Mucosa of descending colon (tissue), 3 donors: ENCODE results near the gene LOXL3. TPM values are rescaled to one million over a fixed set of nuclear protein-coding genes. Genes with fewer than 3 reads are reported as not detected.

Experiments used
- ATAC-seq: fragments of 200-7000 bp; cut with Tn5 transposase; one replicate; pipeline ENCODE4 v1.9.1; 2020; ENCODE audit warnings: mild to moderate bottlenecking, moderate library complexity
- DNase-seq, 3 donors: peaks; one replicate each; pipeline ENCODE4 v3.0.0-alpha.2; 2020
- H3K36me3 ChIP-seq: fragments of 200-600 bp; one replicate; pipeline ENCODE4 v1.8.0; 2021; ENCODE audit warnings: low read depth, mild to moderate bottlenecking
- H3K4me1 ChIP-seq: fragments of 200-600 bp; one replicate; pipeline ENCODE4 v1.8.0; 2021; ENCODE audit warnings: low read depth, mild to moderate bottlenecking
- H3K4me3 ChIP-seq: fragments of 200-600 bp; one replicate; pipeline ENCODE4 v1.8.0; 2021; ENCODE audit warnings: mild to moderate bottlenecking
- H3K9me3 ChIP-seq: fragments of 200-600 bp; one replicate; pipeline ENCODE4 v1.8.0; 2021; ENCODE audit warnings: mild to moderate bottlenecking
- CTCF ChIP-seq: fragments of 200-600 bp; IDR thresholded peaks from one replicate; pipeline ENCODE4 v1.8.0; 2022; ENCODE audit warnings: antibody characterized with exemption, mild to moderate bottlenecking
- intact Hi-C, 2 donors: fragments of 100-400 bp; cut with DNase I in 1 of 2; cut with micrococcal nuclease in 1 of 2; formaldehyde crosslinking; loops; one replicate each; pipeline versions ENCODE4 v1.11.0 to v1.11.1; 2022; cut with DNase I, micrococcal nuclease
- total RNA-seq, 3 donors: library from RNA; stranded (reverse); fragmentation: NEBNext Ultra II Directional in 2 of 3; extraction: Animal tissue kit (Norgen Biotek cat#: 25700) in 2 of 3; gene quantifications; one replicate each; pipeline versions ENCODE4 v1.2.1 to v1.2.4, GENCODE V29; 2021 to 2023
- donor health status: DM: no; HTN: no; CAD: no; lungs with moderate emphysema.
- donor health status: DM: no; HTN: no; CAD: no.
- donor health status: DM: no; HTN: yes; CAD: no.

LOXL3 gene
- total RNA-seq, 3 donors from 2014 or later = 2.2 to 6.9 (median 4.4) TPM

DNA sequence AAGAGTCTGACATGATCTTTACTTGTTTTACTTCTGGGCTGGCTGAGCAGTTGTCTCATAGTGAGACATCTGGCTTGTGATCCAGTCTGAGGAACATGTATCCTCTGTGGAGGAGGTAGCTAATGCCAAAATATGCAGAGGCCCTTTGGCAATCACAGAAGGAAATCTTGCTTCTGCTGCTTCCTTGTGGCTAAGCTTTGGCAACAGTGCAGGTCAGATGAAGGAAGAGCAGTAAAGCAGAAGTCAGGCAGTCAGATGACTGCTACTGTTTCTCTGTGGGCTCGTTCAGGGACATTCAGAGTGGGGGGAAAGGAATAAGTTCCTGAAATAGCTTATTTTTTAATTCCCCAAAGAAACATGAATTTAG lies 23.1 kb upstream of the LOXL3 start:
- TF ChIP-seq CTCF = no peak
- intact Hi-C loops = no loop called here
- no peaks in the 10 kb centered on the region for H3K9me3 ChIP-seq
- H3K4me3 ChIP-seq = no peak overlapping the region
- no peaks in the 10 kb centered on the region for H3K36me3 ChIP-seq
- no peaks in the 10 kb centered on the region for H3K4me1 ChIP-seq
- DNase-seq = peak in 1 of 3 donors; percentile 34
- peak; percentile 61 for ATAC-seq

- Histone ChIP-seq H3K9me3 (no peaks in the 10 kb centered on the region), H3K36me3 (no peaks in the 10 kb centered on the region), H3K4me3 (no peak overlapping the region), H3K4me1 (no peaks in the 10 kb centered on the region)
- TF ChIP-seq CTCF = no peak
- no peak for DNase-seq
- ATAC-seq = no peak
- intact Hi-C loops = no loop called here
These were observed 22.6 kb upstream of the LOXL3 start for GRCh38 chr2:74576211-74576862.

GRCh38 chr2:74575320-74575719 lies 21.6 kb upstream of the LOXL3 start:
- no peaks in the 10 kb centered on the region for H3K4me1 ChIP-seq
- ATAC-seq = no peak
- no peak for TF ChIP-seq CTCF
- H3K9me3 ChIP-seq = no peaks in the 10 kb centered on the region
- intact Hi-C loops = no loop called here
- H3K4me3 ChIP-seq = no peak overlapping the region
- no peaks in the 10 kb centered on the region for H3K36me3 ChIP-seq
- DNase-seq = no peak

GRCh38 chr2:74573747-74574562 lies 20.2 kb upstream of the LOXL3 start:
- intact Hi-C loops = no loop called here
- no peaks in the 10 kb centered on the region for H3K4me1 ChIP-seq
- TF ChIP-seq CTCF = no peak
- ATAC-seq (peak; percentile 60), DNase-seq (no peak)
- no peaks in the 10 kb centered on the region for H3K36me3 ChIP-seq
- no peak overlapping the region for H3K4me3 ChIP-seq
- H3K9me3 ChIP-seq = no peaks in the 10 kb centered on the region

DNA sequence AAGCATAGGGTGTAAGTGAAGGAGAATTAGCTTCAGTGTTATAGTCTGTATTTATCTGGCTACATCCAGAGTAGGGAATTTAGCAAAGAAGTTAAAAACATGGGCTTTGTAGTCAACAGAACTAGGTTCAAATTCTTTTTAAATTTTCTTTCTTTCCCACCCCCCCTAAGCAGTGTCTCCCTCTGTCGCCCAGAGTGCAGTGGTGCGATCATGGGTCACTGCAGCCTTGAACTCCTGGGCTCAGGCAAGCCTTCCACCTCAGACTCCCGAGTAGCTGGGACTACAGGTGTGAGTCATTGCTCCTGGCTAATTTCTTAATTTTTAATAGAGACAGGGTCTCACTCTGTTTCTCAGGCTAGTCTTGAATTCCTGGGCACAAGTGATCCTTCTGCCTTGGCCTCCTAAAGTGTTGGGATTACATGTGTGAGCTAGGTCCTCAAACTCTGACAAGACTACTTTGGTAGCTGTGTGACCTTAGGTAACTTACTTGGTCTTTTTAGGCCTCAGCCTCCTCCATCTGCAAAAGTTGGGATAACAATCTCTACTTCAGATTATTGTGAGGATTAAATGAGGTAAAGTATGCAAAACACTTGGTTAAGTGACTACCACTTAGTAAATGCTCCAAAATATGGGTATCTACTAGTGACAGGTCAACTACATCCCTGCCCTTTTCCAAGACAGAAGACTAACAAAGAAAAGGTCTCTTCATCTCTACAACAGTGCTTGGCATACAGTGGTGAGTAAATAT lies 18.6 kb upstream of the LOXL3 start:
- intact Hi-C loops = no loop called here
- H3K36me3 ChIP-seq = no peaks in the 10 kb centered on the region
- no peak for DNase-seq
- H3K9me3 ChIP-seq = no peaks in the 10 kb centered on the region
- H3K4me1 ChIP-seq = no peaks in the 10 kb centered on the region
- H3K4me3 ChIP-seq = no peak overlapping the region
- no peak for TF ChIP-seq CTCF
- ATAC-seq = no peak
